ENCODE results near the gene UNC119B.

DNA sequence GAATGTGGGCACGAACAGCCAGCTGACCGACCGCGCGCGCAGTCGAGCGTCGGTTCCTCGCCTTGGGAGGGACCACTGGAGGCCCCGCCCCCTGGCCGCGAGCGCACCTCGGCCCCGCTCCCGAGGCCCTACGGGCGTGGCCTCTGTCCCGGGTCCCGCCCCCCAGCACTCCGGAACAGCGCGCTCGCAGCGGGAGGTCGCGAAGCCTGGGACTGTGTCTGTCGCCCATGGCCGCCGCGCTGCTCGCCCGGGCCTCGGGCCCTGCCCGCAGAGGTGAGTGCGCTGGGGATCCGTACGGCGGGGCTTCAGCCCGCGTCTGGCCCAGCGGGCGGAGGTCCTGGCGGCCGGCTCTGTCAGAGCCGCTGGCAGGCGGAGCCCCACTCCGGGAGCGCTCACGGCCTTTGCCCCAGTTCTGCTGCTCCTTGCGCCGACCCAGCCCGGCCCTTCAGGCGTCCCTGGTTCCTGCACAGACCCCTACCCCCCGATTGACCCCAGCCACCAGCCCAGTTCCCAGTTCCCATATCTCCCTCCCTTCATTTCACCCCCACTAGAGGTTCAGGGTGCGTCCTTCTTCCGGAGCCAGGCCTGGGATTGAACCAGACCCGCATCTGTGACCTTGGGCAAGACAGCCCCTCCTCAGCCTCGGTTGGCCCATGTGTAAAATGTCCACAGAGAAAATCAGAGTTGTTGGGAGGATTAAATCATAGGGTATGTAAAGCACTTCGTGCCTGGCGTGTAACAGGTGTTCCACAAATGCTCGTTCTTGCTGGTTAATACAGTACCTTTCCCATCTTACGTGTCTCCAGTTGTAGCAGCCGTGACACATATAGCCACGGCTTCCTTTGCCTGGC lies 15.6 kb downstream of the UNC119B start, which contains the start of gene ACADS:
- no peak for TF ChIP-seq ZNF274 (IDR thresholded peaks at IDR 0.05; ENCODE audit: low read depth, low read length)
- TF ChIP-seq YY1 (IDR thresholded peaks at IDR 0.05; ENCODE audit: insufficient read depth, insufficient read length): peak; percentile 16
